HT-29 (cell line): ENCODE data around the gene PPT1. TPM values are rescaled to one million over a fixed set of nuclear protein-coding genes. Genes with fewer than 3 reads are reported as not detected.

Source experiments
- DNase-seq: peaks from one replicate; pipeline ENCODE4 v3.0.0-alpha.2; 2015; ENCODE audit warnings: low spot score
- total RNA-seq: library from RNA; depleted of rRNA; stranded (reverse); fragments of >200 nt; shearing (Covaris generic); gene quantifications from 2 replicates; pipeline ENCODE4 v1.2.3, GENCODE V29; 2014

Gene PPT1
- total RNA-seq, 1 experiment from 2014 or later = 56.2 TPM

DNA sequence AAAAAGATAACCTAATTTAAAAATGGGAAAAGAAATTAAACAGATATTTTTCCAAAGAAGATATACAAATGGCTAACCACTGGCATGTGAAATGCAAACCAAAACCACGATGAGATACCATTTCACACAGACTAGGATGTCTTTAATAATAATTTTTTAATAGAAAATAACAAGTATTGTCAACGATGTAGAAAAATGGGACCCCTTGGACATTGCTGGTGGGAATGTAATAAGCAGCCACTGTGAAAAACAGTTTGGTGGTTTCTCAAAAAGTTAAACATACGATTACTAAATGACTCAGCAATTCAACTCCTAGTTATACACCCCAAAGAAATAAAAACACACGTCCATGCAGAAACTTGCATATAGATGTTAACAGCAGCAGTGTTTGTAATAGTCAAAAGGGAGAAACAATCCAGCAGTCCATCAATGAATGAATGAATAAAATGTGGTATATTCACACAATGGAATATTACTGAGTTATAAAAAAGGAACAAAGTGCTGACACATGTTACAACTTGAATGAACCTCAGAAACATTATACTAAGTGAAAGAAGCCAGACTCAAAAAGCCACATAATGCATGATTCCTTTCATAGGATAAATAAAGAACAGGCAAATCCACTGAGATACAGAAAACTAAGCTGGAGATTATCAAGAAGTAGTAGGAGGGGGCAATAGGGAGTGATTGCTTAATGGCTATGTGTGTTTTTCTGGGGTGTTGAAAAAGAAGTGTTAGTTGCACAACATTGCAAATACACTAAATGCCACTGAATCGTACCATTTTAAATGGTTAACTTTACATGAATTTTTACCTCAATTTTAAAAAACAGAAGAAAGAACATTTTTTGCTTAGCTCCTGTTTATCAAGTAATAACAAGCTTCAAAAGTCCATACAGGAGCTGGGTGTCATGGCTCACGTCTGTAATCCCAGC, 4.1 kb downstream of the PPT1 start:
- no peak for DNase-seq

DNA sequence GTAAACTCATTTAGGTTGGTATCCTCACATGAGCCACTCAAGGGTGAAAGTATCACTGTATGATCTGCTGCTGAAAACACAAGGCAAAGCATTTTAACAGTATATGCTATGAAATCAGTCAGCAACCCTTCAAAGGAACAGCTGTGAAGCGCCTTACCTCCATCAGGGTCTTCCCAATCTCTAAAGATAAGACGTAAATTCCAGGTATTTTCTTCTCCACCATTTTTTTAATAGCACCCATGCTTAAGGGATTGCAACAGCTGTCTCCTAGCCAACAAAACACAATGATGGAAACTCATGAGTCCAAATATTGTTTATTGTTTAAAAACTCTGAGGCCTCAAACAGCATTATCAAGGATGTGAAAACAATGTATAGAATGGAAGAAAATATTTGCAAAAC, 4.8 kb downstream of the PPT1 start:
- DNase-seq = no peak

DNA sequence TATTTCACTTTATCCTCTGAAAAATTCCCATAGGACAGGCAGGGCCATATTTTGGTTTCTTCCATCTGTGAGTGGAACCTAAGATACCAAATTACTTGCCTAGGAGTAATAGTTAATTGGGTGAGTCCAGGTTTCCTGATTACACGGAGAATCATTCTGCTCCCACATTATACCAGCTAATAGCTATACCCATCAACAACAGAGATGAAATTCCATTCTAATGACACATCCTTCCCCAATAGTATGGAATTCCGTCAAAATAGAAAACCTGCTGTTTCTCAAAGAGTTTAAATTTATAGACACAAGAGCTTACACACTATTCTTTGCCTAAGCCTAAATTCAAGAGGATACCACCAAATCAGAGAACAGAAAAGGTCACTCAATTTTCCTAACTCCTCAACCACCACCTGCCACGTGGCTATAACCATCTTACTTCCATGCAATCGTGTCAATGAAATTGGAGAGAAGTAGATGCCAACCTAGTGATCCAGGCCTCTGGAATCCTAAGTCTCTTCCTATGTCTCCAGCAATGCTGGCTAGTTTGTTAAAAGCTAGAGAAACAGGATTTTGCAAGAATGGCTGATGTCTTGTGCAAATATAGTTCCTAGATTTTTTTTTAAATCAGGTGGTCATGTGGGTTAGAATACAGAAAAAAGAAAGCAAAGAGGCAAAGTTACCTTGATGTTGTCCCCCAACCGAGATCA, 6.2 kb downstream of the PPT1 start:
- DNase-seq = no peak

DNA sequence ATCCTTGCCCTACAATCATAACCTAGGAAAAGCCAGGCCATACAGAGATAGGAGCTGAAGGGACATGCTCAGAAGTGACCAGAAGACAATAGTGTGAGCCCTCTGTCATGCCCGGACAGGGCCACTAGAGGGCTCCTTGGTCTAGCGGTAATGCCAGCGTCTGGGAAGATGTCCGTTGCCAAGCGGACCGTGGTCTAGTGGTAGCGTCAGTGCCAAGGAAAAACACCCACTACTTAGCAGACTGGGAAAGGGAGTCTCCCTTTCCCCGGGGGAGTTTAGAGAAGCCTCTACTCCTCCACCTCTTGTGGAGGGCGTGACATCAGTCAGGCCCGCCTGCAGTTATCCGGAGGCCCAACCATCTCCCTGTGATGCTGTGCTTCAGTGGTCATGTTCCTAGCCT, 12.3 kb downstream of the PPT1 start:
- peak; percentile 86 for DNase-seq

- DNase-seq = no peak
These were observed 15.2 kb downstream of the PPT1 start for GRCh38 chr1:40081871-40082270.

- DNase-seq = no peak
These were observed 17.2 kb downstream of the PPT1 start for GRCh38 chr1:40079774-40080400.

- DNase-seq = peak; percentile 96
These were observed 18.3 kb downstream of the PPT1 start for GRCh38 chr1:40078512-40079333.

DNA sequence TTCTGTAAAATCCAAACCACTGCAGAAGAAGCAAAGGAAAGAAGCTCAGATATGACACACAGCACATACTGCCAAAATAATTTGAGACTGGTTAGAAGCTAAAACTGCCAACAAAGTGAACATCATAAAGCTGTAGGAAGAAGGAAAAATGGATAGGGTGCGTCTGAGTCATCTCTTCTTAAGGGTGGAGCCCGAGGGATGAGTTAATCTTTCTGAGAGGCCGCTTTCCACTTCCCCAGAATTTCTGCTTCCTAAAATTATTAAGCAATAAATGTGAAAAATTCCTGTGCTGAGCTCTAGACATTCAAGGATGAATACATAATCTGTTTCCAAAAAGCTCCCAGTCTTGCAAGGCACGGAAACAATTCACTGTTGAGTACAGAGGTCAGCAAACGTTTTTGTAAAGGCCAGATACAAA, 20.1 kb downstream of the PPT1 start:
- no peak for DNase-seq

DNA sequence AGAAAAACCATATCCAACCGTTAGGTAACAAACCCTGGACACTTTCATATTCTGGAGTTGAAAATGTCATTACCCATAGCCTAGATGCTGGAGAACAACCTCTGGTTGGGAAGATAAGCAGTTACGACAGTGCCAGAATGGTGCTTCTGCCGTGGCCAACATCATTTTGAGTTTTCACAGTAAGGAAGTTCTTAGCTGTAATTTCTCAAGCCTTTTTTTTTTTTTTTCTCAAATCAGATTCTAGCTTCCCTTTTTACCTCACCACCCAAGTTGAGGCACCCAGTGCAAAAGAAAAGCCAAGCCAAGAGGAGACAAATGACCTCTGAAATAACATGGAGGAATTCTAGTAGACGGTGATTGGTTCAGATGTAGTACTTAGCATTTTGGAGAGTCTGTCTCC, 21.8 kb downstream of the PPT1 start:
- no peak for DNase-seq

DNA sequence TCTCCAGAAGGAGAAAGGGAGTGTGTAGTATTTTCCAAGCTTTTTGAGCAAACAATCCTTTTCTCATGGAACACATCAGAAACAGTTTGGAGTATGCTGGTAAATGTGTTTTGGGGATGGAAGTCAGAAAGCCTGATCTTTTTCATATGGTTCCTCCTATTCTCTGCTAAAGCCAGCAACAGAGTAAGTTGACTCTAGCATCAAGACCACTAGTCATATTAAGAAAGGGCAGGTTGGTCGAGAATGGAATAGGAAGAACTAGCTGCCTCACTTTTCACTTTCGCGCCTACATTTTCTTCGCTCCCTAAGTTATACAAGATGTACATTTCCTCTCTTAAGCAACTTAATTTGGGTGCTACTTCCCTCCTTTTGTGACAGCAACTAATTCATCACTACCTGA, 24.0 kb downstream of the PPT1 start:
- no peak for DNase-seq

- DNase-seq = no peak
These were observed 24.9 kb downstream of the PPT1 start for GRCh38 chr1:40072142-40072541.

DNA sequence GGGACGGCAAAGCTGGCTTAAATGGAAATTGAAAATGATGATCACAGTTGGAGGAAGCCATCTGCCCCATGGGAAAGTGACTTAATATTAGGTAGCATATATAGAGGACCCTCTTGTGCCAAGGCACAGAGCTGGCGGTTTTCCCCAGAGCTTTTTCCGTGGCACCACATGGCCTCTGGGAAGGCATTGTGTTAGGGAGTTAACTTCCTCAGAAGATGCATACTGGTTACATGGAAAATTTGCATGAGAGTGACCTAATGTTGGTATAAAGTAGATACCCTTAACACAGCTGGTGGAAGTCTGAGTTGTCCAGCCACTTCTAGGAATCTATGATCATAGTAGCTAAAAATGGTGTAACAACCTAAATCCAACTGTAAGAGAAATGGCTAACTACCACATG, 29.2 kb downstream of the PPT1 start:
- no peak for DNase-seq

DNA sequence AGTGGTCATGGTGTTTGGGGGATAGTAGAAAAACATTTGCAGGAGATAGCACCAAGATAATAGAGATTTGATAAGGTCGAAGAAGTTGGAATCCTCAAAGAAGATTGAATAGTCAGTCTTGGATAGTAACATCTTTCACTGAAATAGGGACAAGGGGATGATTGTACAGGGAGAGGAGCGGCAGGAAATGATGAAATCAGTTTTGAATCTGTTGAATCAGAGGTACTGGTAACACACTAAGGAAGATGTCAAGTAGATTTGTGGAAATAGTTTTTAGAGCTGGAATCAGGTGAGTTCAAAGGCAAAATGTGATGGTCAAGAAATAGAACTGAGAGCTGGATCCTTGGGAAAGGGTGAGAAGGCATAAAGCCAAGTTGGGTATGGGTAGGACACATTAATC, 30.0 kb downstream of the PPT1 start:
- no peak for DNase-seq

- no peak for DNase-seq
These were observed 32.1 kb downstream of the PPT1 start for GRCh38 chr1:40064797-40065499.

DNA sequence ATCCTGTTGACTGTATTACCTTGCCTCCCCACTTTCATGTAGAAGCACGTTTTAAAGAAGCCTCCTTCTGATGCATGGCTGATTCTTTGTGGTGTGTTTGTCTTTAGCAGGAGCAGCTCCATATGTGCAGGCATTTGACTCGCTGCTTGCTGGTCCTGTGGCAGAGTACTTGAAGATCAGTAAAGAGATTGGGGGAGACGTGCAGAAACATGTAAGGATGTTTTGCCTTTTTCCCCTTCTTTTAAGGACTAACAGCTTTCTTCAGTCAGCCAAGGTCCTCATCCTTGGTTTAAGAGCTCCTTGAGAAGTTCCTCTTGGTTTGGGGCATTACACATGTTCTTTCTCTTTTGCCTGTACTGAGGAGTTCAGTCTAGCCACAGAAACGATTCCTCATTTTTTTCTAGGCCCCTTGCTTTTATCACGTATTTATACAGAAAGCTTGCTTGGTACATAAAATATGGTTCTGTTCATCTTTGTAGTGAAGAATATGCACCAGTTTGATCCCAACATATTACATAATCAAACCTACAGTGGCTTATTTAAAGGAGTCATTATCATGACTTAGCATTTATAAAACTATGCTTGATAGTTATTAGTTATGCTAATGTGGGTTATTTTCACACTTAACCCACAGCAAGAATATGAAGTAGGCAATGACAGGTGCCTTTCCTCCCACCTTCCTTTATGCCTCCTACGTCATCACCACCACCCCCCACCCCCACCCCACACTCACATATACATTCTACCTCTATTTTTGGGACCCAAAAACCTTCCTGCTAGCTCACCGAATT, 36.9 kb downstream of the PPT1 start:
- no peak for DNase-seq

DNA sequence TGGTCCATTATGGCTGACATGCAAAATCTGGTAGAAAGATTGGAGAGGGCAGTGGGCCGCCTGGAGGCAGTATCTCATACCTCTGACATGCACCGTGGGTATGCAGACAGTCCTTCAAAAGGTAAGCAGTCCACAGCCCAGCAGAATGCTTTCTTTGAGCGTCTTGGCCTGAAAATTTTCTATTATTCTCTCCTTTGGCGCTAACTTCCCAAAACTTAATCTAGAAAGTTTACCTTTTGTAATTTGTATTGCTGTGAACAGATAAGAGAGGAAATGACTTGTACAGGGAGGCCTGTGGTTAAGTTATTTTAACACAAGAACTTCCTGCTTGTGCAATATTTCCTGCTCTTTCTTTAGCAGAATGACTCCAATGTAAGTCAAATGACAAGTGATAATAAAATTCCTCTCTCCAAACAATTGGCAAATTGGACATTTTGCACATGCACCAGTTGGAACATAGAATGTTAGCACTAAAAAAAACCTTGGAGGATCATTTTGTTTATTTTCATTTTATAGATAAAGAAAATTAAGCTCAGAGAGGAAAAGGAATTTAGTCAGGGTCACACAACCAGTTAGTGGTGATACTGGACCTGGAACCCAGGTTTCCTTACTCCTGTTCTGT, 37.6 kb downstream of the PPT1 start:
- peak; percentile 37 for DNase-seq

- no peak for DNase-seq
These were observed 38.4 kb downstream of the PPT1 start for GRCh38 chr1:40058453-40059337.

- no peak for DNase-seq
These were observed 39.0 kb downstream of the PPT1 start for GRCh38 chr1:40058097-40058452.
